Measurements from ENCODE around the gene PAQR5.

Gene PAQR5

DNA sequence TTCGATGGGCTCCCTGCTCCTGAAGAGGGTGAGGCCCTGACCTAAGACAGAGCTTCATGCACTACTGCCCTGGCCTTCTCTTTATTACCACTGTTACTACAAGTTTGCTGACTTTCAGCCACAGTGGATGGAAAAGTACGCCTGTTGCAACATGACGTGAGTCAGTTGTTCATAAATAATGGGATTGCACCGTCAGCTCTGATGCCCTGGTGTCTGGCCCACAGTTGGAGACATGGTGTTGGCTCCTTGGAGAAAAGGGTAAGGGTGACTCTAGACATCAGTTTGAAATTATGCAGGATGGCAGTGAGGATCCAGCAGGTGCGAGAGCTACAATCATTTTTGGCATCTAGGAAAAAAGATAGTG, 5.5 kb downstream of the PAQR5 start:
- Histone ChIP-seq H3K27ac (ENCODE audit: low read depth, low read length) (no peak overlapping the region), H3K36me3 (ENCODE audit: insufficient read depth, low read length) (no peaks in the 10 kb centered on the region), H3K4me3 (ENCODE audit: low read length) (no peak overlapping the region), H3K27me3 (ENCODE audit: insufficient read depth, low read length) (peaks cover 19% of the 10 kb centered on the region), H3K9ac (ENCODE audit: low read depth, low read length) (no peak overlapping the region), H3K9me3 (ENCODE audit: insufficient read depth, low read depth, low read length) (no peaks in the 10 kb centered on the region), H3K4me1 (ENCODE audit: insufficient read depth, low read length) (peaks cover 13% of the 10 kb centered on the region; the same call in 1 of the 2 replicates)
- WGBS = 81% methylated on average over 5 of the region's 5 CpGs

DNA sequence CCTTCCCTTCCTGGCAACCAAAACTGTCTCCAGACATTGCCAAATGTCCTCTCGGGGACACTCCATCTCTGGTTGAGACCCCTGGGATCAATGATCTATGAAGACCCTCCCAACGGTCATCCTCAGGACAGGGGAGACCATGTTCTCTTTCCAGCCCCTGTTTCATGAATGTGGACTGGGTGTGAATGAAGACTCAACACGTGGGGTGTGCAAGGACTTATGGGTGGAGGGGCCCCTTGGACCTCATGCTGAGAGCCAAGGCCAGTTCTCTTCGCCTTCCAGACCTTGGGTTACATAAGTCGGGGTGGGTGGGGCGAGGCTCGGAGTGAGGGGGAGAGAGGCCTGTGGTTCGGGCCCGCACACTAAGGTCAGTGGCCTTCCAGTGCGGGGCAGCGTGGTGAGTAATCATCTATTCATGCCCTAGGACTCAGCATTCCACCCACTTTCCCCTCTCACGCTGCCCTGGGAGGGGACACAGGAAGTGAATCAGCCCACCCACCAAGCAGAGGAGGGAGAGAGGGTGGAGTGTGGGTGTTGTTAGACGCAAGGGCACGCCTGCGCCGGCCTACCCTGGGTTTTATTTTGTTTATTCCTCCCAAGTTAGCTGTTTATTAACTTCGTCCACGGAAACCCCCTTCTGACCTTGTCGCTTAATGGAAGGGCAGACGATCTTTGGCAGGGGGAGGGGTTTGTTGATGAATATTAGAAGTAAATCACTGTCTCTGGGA, 6.7 kb downstream of the PAQR5 start:
- H3K9ac ChIP-seq (ENCODE audit: low read depth, low read length) = no peak overlapping the region
- peaks cover 7% of the 10 kb centered on the region for H3K27me3 ChIP-seq (ENCODE audit: insufficient read depth, low read length)
- 74% methylated on average over 18 of the region's 20 CpGs for WGBS
- H3K4me3 ChIP-seq (ENCODE audit: low read length) = no peak overlapping the region
- H3K9me3 ChIP-seq (ENCODE audit: insufficient read depth, low read depth, low read length) = no peaks in the 10 kb centered on the region
- 0 out of 2 replicates have a peak overlapping the region, but pooled peaks have one; percentile 6 for H3K27ac ChIP-seq (ENCODE audit: low read depth, low read length)
- H3K36me3 ChIP-seq (ENCODE audit: insufficient read depth, low read length) = no peaks in the 10 kb centered on the region
- peaks cover 6% of the 10 kb centered on the region; the same call in 1 of the 2 replicates for H3K4me1 ChIP-seq (ENCODE audit: insufficient read depth, low read length)

DNA sequence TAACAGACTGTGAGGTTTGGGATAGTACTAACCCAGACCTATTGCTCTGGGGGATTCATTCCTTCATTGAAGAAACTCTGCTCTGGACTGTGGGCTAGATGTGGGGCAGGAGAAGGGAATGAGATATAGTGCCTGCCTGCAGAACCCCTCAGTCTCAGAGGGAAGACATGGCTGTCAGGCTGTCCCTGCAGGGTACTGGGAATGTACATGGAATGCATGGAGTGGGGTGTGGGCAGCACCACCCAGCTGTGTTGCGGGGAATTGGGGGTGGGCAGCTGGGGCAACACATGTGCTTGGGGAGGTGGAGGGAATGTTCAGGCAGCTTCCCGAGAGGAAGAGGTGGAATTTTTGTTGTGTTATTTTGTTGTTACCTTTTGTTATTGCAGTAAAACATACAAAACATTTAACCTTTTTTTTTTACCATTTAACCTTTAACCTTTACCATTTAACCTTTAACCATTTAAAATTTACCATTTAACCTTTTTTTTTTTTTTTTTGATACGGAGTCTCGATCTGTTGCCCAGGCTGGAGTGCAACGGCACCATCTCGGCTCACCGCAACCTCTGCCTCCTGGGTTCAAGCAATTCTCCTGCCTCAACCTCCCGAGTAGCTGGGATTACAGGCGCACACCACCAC, 7.3 kb downstream of the PAQR5 start:
- no peaks in the 10 kb centered on the region for H3K9me3 ChIP-seq (ENCODE audit: insufficient read depth, low read depth, low read length)
- peaks cover 6% of the 10 kb centered on the region; the same call in 1 of the 2 replicates for H3K4me1 ChIP-seq (ENCODE audit: insufficient read depth, low read length)
- H3K27me3 ChIP-seq (ENCODE audit: insufficient read depth, low read length) = peaks cover 5% of the 10 kb centered on the region; the same call in 1 of the 2 replicates
- no peak overlapping the region for H3K9ac ChIP-seq (ENCODE audit: low read depth, low read length)
- 0 out of 2 replicates have a peak overlapping the region, but pooled peaks have one; percentile 6 for H3K27ac ChIP-seq (ENCODE audit: low read depth, low read length)
- WGBS = 94% methylated on average over 7 of the region's 9 CpGs
- H3K36me3 ChIP-seq (ENCODE audit: insufficient read depth, low read length) = no peaks in the 10 kb centered on the region
- no peak overlapping the region for H3K4me3 ChIP-seq (ENCODE audit: low read length)

DNA sequence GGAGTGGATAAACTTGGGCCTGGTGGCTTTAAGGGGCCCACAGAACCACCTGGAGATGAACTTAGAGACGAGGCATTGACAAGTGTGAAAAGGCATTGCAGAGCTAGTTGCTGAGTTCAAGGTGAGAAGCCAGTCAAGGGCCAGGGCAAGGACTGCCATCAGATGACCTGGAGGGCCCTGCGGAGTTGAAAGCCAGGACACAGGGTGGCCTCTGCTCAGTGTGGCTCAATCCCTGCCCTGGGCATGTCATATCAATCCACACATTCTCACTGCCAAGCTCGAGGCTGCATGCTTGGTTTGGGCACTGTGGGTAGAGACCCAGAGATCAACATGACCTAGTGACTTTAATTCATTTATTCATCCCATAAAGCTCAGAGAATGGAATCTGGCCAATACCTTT, 9.2 kb downstream of the PAQR5 start:
- H3K27me3 ChIP-seq (ENCODE audit: insufficient read depth, low read length) = no peaks in the 10 kb centered on the region
- no peak overlapping the region for H3K27ac ChIP-seq (ENCODE audit: low read depth, low read length)
- H3K9ac ChIP-seq (ENCODE audit: low read depth, low read length) = no peak overlapping the region
- H3K4me1 ChIP-seq (ENCODE audit: insufficient read depth, low read length) = peaks cover 11% of the 10 kb centered on the region; the same call in 1 of the 2 replicates
- no peaks in the 10 kb centered on the region for H3K9me3 ChIP-seq (ENCODE audit: insufficient read depth, low read depth, low read length)
- no peak overlapping the region for H3K4me3 ChIP-seq (ENCODE audit: low read length)
- WGBS = 92% methylated on average over 3 of the region's 3 CpGs
- H3K36me3 ChIP-seq (ENCODE audit: insufficient read depth, low read length) = no peaks in the 10 kb centered on the region

DNA sequence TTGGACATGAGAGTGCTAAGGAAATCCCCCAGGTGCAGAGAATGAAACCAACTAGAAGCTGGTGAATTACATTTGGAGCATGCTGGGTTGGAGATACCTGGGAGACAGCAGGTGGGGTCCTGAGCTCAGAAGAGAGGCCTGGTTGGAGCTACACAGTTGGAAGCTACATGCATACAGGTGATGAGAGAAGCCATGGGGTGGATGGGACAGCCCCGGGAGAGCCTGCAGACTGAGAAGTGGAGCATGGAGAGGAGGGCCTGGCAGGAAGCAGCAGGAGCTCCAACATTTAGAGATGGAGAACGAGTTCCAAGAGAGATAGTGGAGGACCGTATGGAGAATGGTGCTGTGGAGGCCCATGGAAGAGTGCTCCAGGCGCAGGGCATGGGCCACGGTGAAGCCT, 10.2 kb downstream of the PAQR5 start:
- no peaks in the 10 kb centered on the region for H3K9me3 ChIP-seq (ENCODE audit: insufficient read depth, low read depth, low read length)
- H3K27ac ChIP-seq (ENCODE audit: low read depth, low read length) = no peak overlapping the region
- no peaks in the 10 kb centered on the region for H3K36me3 ChIP-seq (ENCODE audit: insufficient read depth, low read length)
- H3K9ac ChIP-seq (ENCODE audit: low read depth, low read length) = no peak overlapping the region
- no peaks in the 10 kb centered on the region for H3K27me3 ChIP-seq (ENCODE audit: insufficient read depth, low read length)
- WGBS = 92% methylated on average over 5 of the region's 5 CpGs
- H3K4me3 ChIP-seq (ENCODE audit: low read length) = no peak overlapping the region
- H3K4me1 ChIP-seq (ENCODE audit: insufficient read depth, low read length) = peaks cover 11% of the 10 kb centered on the region; the same call in 1 of the 2 replicates

DNA sequence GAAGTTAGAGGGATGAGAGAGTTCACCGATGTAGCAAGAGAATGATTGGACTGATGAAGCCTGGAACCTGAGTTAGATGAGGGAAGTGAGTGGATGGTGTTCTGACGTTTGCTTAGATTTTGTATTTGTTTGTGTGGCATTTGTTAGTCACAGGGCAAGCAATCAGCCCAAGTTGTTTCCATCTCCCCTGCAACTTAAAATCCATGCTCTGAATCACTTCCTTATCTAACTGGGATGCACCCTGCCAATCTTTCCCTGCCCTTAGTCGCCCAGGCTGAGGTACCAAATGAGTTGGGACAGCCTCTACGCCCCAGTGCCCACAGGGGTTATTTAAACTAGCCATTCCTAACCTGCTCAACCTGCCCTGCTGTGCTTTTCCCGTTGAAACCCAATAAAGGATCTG, 12.6 kb downstream of the PAQR5 start:
- Histone ChIP-seq H3K9me3 (ENCODE audit: insufficient read depth, low read depth, low read length) (no peaks in the 10 kb centered on the region), H3K27me3 (ENCODE audit: insufficient read depth, low read length) (no peaks in the 10 kb centered on the region), H3K36me3 (ENCODE audit: insufficient read depth, low read length) (no peaks in the 10 kb centered on the region), H3K27ac (ENCODE audit: low read depth, low read length) (no peak overlapping the region), H3K9ac (ENCODE audit: low read depth, low read length) (no peak overlapping the region), H3K4me3 (ENCODE audit: low read length) (no peak overlapping the region), H3K4me1 (ENCODE audit: insufficient read depth, low read length) (peaks cover 6% of the 10 kb centered on the region; the same call in 1 of the 2 replicates)
- 81% methylated on average over 5 of the region's 5 CpGs for WGBS

DNA sequence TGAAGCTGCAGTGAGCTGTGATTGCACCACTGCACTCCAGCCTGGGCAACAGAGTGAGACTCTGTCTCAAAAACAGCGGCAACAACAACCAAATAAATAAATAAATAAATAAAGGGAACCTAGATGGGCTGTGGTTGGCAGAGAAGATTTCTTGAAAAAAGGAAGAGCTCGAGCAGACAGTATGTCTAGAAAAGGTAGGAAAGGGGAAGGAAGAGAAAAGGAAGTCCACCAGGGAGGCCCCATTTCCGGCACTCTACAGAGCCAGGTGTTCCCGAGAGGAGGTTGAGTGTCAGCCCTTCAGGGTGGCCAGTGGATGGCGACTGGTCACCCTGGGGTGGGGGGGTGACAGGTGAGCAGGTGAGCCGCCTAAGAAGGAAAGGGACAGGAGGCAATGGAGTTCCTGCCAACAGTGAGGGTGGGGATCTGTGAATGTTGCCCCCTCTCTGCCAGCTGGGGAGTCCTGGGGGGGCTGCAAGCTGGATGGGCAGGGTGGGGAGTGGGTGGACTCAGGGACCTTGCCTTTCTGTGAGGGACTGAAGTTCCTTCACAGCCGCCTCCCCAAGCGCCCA, 14.8 kb downstream of the PAQR5 start:
- Histone ChIP-seq H3K4me3 (ENCODE audit: low read length) (no peak overlapping the region), H3K36me3 (ENCODE audit: insufficient read depth, low read length) (no peaks in the 10 kb centered on the region), H3K9me3 (ENCODE audit: insufficient read depth, low read depth, low read length) (no peaks in the 10 kb centered on the region), H3K27ac (ENCODE audit: low read depth, low read length) (no peak overlapping the region), H3K27me3 (ENCODE audit: insufficient read depth, low read length) (no peaks in the 10 kb centered on the region), H3K4me1 (ENCODE audit: insufficient read depth, low read length) (peaks cover 6% of the 10 kb centered on the region; the same call in 1 of the 2 replicates), H3K9ac (ENCODE audit: low read depth, low read length) (no peak overlapping the region)
- 88% methylated on average over 7 of the region's 8 CpGs for WGBS

DNA sequence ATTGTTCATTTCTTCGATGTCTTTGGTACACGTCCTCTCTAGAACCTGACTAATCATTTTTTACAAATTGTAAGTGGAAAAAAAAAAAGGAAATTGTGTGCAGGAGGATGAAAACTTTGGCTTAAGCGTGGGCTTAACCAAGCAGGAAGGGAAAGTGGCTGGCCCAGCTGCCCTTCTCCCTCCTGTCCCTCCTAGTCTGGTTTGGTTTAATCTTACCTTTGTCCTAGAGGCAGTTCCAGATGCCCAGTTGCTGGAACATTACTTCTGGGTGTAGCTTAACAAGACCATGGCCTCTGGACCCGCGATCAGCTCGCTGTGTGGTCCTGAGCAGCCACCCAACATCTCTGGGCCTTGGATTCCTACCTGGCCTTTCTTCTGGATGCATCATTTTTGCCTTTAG, 15.4 kb downstream of the PAQR5 start:
- H3K4me1 ChIP-seq (ENCODE audit: insufficient read depth, low read length) = peaks cover 6% of the 10 kb centered on the region; the same call in 1 of the 2 replicates
- no peaks in the 10 kb centered on the region for H3K9me3 ChIP-seq (ENCODE audit: insufficient read depth, low read depth, low read length)
- H3K27me3 ChIP-seq (ENCODE audit: insufficient read depth, low read length) = no peaks in the 10 kb centered on the region
- H3K27ac ChIP-seq (ENCODE audit: low read depth, low read length) = no peak overlapping the region
- no peak overlapping the region for H3K9ac ChIP-seq (ENCODE audit: low read depth, low read length)
- no peak overlapping the region for H3K4me3 ChIP-seq (ENCODE audit: low read length)
- H3K36me3 ChIP-seq (ENCODE audit: insufficient read depth, low read length) = no peaks in the 10 kb centered on the region
- 93% methylated on average over 6 of the region's 6 CpGs for WGBS

DNA sequence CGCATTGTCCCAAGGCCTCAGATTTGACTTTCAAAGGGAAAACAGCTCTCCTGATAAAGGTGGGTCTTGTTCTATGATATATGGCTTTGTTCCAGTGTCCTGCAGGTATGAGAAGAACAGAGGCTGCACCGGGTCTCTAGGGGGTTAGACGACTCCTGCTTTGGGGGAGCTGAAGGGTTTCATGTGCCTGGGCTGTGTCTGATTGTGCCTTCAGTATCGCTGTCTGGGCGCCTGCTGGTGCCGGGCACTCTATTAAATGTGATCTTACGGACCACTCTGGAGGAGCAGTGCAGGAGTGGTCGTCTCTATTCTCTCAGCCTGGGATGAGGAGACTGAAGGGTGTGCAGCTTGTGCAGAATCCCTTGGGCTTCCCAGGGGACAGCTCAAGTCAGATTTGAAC, 16.0 kb downstream of the PAQR5 start:
- Histone ChIP-seq H3K9me3 (ENCODE audit: insufficient read depth, low read depth, low read length) (no peaks in the 10 kb centered on the region), H3K27me3 (ENCODE audit: insufficient read depth, low read length) (no peaks in the 10 kb centered on the region), H3K4me1 (ENCODE audit: insufficient read depth, low read length) (peaks cover 6% of the 10 kb centered on the region; the same call in 1 of the 2 replicates), H3K9ac (ENCODE audit: low read depth, low read length) (no peak overlapping the region), H3K27ac (ENCODE audit: low read depth, low read length) (no peak overlapping the region), H3K36me3 (ENCODE audit: insufficient read depth, low read length) (no peaks in the 10 kb centered on the region), H3K4me3 (ENCODE audit: low read length) (no peak overlapping the region)
- 90% methylated on average over 8 of the region's 8 CpGs for WGBS

DNA sequence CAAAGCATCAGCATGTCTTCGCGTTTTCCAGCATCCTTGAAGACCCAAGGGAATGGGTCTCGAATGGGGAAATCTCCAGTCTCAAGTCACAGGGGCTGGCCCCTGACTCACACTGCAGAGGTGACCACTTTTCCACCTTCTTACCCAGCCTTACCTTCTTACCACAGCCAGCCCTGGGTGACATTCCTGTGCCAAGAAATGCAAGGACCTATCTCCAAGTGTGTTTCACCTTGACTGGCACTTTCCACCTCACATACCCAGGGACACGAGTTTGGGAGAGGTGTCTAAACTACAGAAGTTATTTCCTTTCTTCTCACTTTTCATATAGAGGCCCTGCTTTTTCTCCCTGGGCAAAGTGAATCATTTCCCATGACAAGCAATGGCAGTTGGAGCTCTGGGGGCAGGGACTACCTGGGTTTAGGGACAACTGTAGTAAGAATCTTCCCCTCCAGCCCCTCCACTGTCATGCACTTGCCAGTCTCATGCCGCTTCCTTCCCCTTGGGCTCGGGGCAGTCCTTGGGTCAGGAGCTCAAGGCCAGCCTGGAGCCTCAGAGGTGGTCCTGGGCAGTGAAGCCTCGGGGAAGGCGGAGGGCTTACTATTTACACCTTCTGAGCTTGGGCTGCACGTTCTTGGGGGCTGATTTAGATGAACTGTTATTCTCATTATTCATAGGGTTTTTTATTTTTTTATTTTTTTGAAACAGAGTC, 16.8 kb downstream of the PAQR5 start:
- H3K9ac ChIP-seq (ENCODE audit: low read depth, low read length) = no peak overlapping the region
- H3K27me3 ChIP-seq (ENCODE audit: insufficient read depth, low read length) = no peaks in the 10 kb centered on the region
- H3K27ac ChIP-seq (ENCODE audit: low read depth, low read length) = no peak overlapping the region
- no peak overlapping the region for H3K4me3 ChIP-seq (ENCODE audit: low read length)
- no peaks in the 10 kb centered on the region for H3K36me3 ChIP-seq (ENCODE audit: insufficient read depth, low read length)
- peaks cover 6% of the 10 kb centered on the region; the same call in 1 of the 2 replicates for H3K4me1 ChIP-seq (ENCODE audit: insufficient read depth, low read length)
- H3K9me3 ChIP-seq (ENCODE audit: insufficient read depth, low read depth, low read length) = no peaks in the 10 kb centered on the region
- 89% methylated on average over 8 of the region's 9 CpGs for WGBS

DNA sequence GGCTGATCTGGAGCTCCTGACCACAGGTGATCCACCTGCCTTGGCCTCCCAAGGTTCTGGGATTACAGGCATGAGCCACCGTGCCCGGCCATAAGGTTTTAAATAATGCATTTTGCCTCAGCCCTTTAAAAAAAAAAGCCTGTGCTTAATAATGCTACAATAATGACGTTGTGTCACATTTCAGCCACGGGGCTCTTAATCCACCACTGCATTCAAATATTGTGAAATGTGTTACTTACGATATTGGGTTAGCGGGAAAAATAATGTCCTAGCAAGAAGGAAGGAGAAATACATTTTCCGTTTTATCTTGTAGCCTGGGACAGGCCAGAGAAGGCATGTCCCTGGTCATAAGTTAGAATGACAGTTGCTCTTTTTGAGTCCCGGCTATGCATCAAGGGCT, 17.6 kb downstream of the PAQR5 start:
- 92% methylated on average over 8 of the region's 8 CpGs for WGBS
- no peaks in the 10 kb centered on the region for H3K27me3 ChIP-seq (ENCODE audit: insufficient read depth, low read length)
- H3K27ac ChIP-seq (ENCODE audit: low read depth, low read length) = no peak overlapping the region
- H3K4me3 ChIP-seq (ENCODE audit: low read length) = no peak overlapping the region
- no peaks in the 10 kb centered on the region for H3K36me3 ChIP-seq (ENCODE audit: insufficient read depth, low read length)
- no peak overlapping the region for H3K9ac ChIP-seq (ENCODE audit: low read depth, low read length)
- no peaks in the 10 kb centered on the region for H3K9me3 ChIP-seq (ENCODE audit: insufficient read depth, low read depth, low read length)
- H3K4me1 ChIP-seq (ENCODE audit: insufficient read depth, low read length) = peaks cover 6% of the 10 kb centered on the region; the same call in 1 of the 2 replicates
